H1 (cell line): Measurements from ENCODE around the gene SLC6A12. TPM values are rescaled to one million over a fixed set of nuclear protein-coding genes. Genes with fewer than 3 reads are reported as not detected.

ENCODE experiments used
- CTCF ChIA-PET: fragments of 300-600 bp; sonication (Branson Sonifier 250); formaldehyde crosslinking; loops from one replicate; lab custom pipeline; 2021; ENCODE audit not compliant: partially characterized antibody; lab: Charles Lee
- POLR2A ChIA-PET: fragments of 300-600 bp; sonication (Branson Sonifier 250); formaldehyde crosslinking; loops from one replicate; lab custom pipeline; 2021; ENCODE audit warnings: inconsistent platforms; ENCODE audit not compliant: partially characterized antibody; lab: Charles Lee
- DNase-seq, 2 experiments: peaks; one replicate each; pipeline versions ENCODE4 v3.0.0 to v3.0.0-alpha.2; 2010 to 2022; ENCODE audit warnings: low spot score in 2 of 2, low read depth in 1 of 2, mixed read lengths in 1 of 2
- FAIRE-seq: peaks from 2 replicates; lab custom pipeline; 2011; peaks lifted over from hg19 to GRCh38; lab: Jason Lieb, UNC
- H2AFZ ChIP-seq: 2 replicates; pipeline ENCODE4 v1.8.1; 2012; ENCODE audit warnings: low read length, inconsistent platforms
- H2AK5ac ChIP-seq: 2 replicates; pipeline ENCODE4 v1.6.1; 2013; ENCODE audit warnings: low read depth, low read length
- H2BK120ac ChIP-seq: replicated peaks from 2 replicates; pipeline ENCODE3; 2013; ENCODE audit warnings: low read depth, low read length, inconsistent platforms
- H2BK12ac ChIP-seq: 2 replicates; pipeline ENCODE4 v1.6.1; 2013; ENCODE audit warnings: low read depth, low read length
- H2BK15ac ChIP-seq: 2 replicates; pipeline ENCODE4 v1.6.1; 2013; ENCODE audit warnings: low read length
- H2BK20ac ChIP-seq: 2 replicates; pipeline ENCODE4 v1.6.1; 2013; ENCODE audit warnings: low read length
- H2BK5ac ChIP-seq: 2 replicates; pipeline ENCODE4 v1.6.1; 2013; ENCODE audit warnings: low read depth, low read length
- H3K14ac ChIP-seq: 2 replicates; pipeline ENCODE4 v1.6.1; 2013; ENCODE audit warnings: inconsistent platforms; ENCODE audit not compliant: insufficient read length
- H3K18ac ChIP-seq: 2 replicates; pipeline ENCODE4 v1.6.1; 2013; ENCODE audit warnings: low read length; ENCODE audit errors: extremely low read depth
- H3K23ac ChIP-seq: 2 replicates; pipeline ENCODE4 v1.6.1; 2013; ENCODE audit warnings: inconsistent platforms; ENCODE audit not compliant: insufficient read length
- H3K23me2 ChIP-seq: 2 replicates; pipeline ENCODE4 v1.6.1; 2013; ENCODE audit warnings: low read depth, low read length
- H3K27ac ChIP-seq: 2 replicates; pipeline ENCODE4 v1.6.1; 2011; ENCODE audit warnings: low read depth, low read length, inconsistent platforms
- H3K27me3 ChIP-seq, 4 experiments: replicated peaks in 1 of 4; 1 replicate in 1 of 4; 2 replicates in 3 of 4; pipeline versions ENCODE4 v1.6.1 to v1.8.1; 2011 to 2013; ENCODE audit warnings: low read length in 3 of 4, mild to moderate bottlenecking in 3 of 4, inconsistent platforms in 2 of 4, mixed read lengths in 2 of 4, moderate library complexity in 1 of 4; ENCODE audit not compliant: control insufficient read depth in 3 of 4, insufficient read depth in 3 of 4; ENCODE audit errors: extremely low read depth in 1 of 4
- H3K36me3 ChIP-seq, 4 experiments: 2 replicates each; pipeline versions ENCODE4 v1.6.1 to v1.8.1; 2011 to 2013; ENCODE audit warnings: mild to moderate bottlenecking in 4 of 4, low read length in 3 of 4, moderate library complexity in 2 of 4, control low read depth in 1 of 4, inconsistent platforms in 1 of 4; ENCODE audit not compliant: insufficient read depth in 4 of 4, control insufficient read depth in 2 of 4
- H3K4ac ChIP-seq: replicated peaks from 2 replicates; pipeline ENCODE3; 2013; ENCODE audit warnings: low read length, low read depth, mixed read lengths, inconsistent platforms; ENCODE audit not compliant: insufficient read length
- H3K4me1 ChIP-seq, 4 experiments: replicated peaks in 1 of 4; 1 replicate in 1 of 4; 2 replicates in 3 of 4; pipeline versions ENCODE4 v1.6.1 to v1.8.1; 2011 to 2013; ENCODE audit warnings: low read length in 3 of 4, inconsistent platforms in 2 of 4, mixed read lengths in 1 of 4; ENCODE audit not compliant: insufficient read depth in 4 of 4, control insufficient read depth in 3 of 4
- H3K4me2 ChIP-seq, 2 experiments: 2 replicates each; pipeline versions ENCODE4 v1.6.1 to v1.8.1; 2011 to 2013; ENCODE audit warnings: low read depth in 2 of 2, low read length in 2 of 2, control low read depth in 1 of 2, inconsistent platforms in 1 of 2, mild to moderate bottlenecking in 1 of 2; ENCODE audit not compliant: insufficient read depth in 1 of 2
- H3K4me3 ChIP-seq, 4 experiments: fragments of 200-600, 300-600 bp in 1 of 4; sonication (generic), shearing (Covaris generic), sonication (Bioruptor Twin) in 1 of 4; 2 replicates each; pipeline versions ENCODE4 v1.5.1 to v1.8.1; 2011 to 2016; ENCODE audit warnings: low read length in 4 of 4, low read depth in 3 of 4, control low read depth in 2 of 4, inconsistent platforms in 2 of 4, mild to moderate bottlenecking in 2 of 4, mixed read lengths in 1 of 4, moderate library complexity in 1 of 4; ENCODE audit not compliant: insufficient read depth in 2 of 4; ENCODE audit errors: extremely low read depth in 1 of 4
- H3K56ac ChIP-seq: replicated peaks from 2 replicates; pipeline ENCODE3; 2013; ENCODE audit warnings: low read depth, mild to moderate bottlenecking, mixed read lengths, low read length, inconsistent platforms; ENCODE audit not compliant: insufficient read length
- H3K79me1 ChIP-seq: 2 replicates; pipeline ENCODE4 v1.6.1; 2013; ENCODE audit warnings: low read depth, low read length, control low read depth
- H3K79me2 ChIP-seq, 2 experiments: 2 replicates each; pipeline versions ENCODE4 v1.6.1 to v1.8.1; 2012 to 2013; ENCODE audit warnings: low read length in 2 of 2, mild to moderate bottlenecking in 2 of 2, inconsistent platforms in 1 of 2; ENCODE audit not compliant: insufficient read depth in 2 of 2, control insufficient read depth in 1 of 2
- H3K9ac ChIP-seq, 4 experiments: replicated peaks in 1 of 4; 1 replicate in 1 of 4; 2 replicates in 3 of 4; pipeline versions ENCODE4 v1.6.1 to v1.8.1; 2011 to 2013; ENCODE audit warnings: low read depth in 3 of 4, low read length in 3 of 4, control low read depth in 2 of 4, mild to moderate bottlenecking in 2 of 4, moderate library complexity in 2 of 4, inconsistent platforms in 1 of 4; ENCODE audit errors: extremely low read depth in 1 of 4
- H3K9me3 ChIP-seq, 2 experiments: 2 replicates each; pipeline versions ENCODE4 v1.6.1 to v1.8.1; 2012 to 2013; ENCODE audit warnings: mild to moderate bottlenecking in 2 of 2, moderate library complexity in 2 of 2, control low read depth in 1 of 2, inconsistent platforms in 1 of 2, low read depth in 1 of 2, low read length in 1 of 2, mixed read lengths in 1 of 2; ENCODE audit not compliant: insufficient read depth in 2 of 2
- H4K20me1 ChIP-seq, 2 experiments: replicated peaks in 1 of 2; 2 replicates each; pipeline versions ENCODE3 to v1.8.1; 2011 to 2013; ENCODE audit warnings: inconsistent platforms in 2 of 2, low read length in 2 of 2, mild to moderate bottlenecking in 1 of 2; ENCODE audit not compliant: insufficient read depth in 2 of 2, control insufficient read depth in 1 of 2
- H4K5ac ChIP-seq: 2 replicates; pipeline ENCODE4 v1.6.1; 2013; ENCODE audit warnings: low read length, low read depth, mixed read lengths, inconsistent platforms; ENCODE audit not compliant: insufficient read length
- H4K8ac ChIP-seq: 2 replicates; pipeline ENCODE4 v1.8.0; 2013; ENCODE audit warnings: mild to moderate bottlenecking, moderate library complexity, low read length, inconsistent platforms; ENCODE audit not compliant: insufficient read depth; ENCODE audit errors: extremely low read depth
- H4K91ac ChIP-seq: replicated peaks from 2 replicates; pipeline ENCODE3; 2013; ENCODE audit warnings: low read length, mixed read lengths, inconsistent platforms; ENCODE audit not compliant: insufficient read length
- CBX5 ChIP-seq: fragments of 300-800, 300-1000 bp; sonication (generic); IDR thresholded peaks from 2 replicates; pipeline ENCODE4 v1.7.1; 2016; ENCODE audit warnings: antibody characterized with exemption, low read length, low read depth
- CHD1 ChIP-seq: IDR thresholded peaks from 2 replicates; pipeline ENCODE4 v1.6.1; 2012; ENCODE audit warnings: low read depth, low read length, improper control_type of control experiment
- GABPA ChIP-seq: IDR thresholded peaks from 2 replicates; pipeline ENCODE4 v1.6.1; 2011; ENCODE audit warnings: mild to moderate bottlenecking, low read length, moderate library complexity, borderline replicate concordance; ENCODE audit not compliant: insufficient read depth
- KDM4A ChIP-seq: IDR thresholded peaks from one replicate; pipeline ENCODE4 v1.7.1; 2012; ENCODE audit warnings: low read depth, mild to moderate bottlenecking, moderate library complexity, low read length, inconsistent platforms; ENCODE audit not compliant: severe bottlenecking
- MAFK ChIP-seq: IDR thresholded peaks from 2 replicates; pipeline ENCODE4 v1.6.1; 2012; ENCODE audit warnings: low read depth, mild to moderate bottlenecking, improper control_type of control experiment, low read length
- RFX5 ChIP-seq: IDR thresholded peaks from 2 replicates; pipeline ENCODE4 v1.6.1; 2011; ENCODE audit warnings: low read depth, low read length, improper control_type of control experiment, borderline replicate concordance
- SIRT6 ChIP-seq: IDR thresholded peaks from one replicate; pipeline ENCODE4 v1.7.1; 2012; ENCODE audit warnings: low read length, inconsistent platforms
- SRF ChIP-seq: IDR thresholded peaks from 2 replicates; pipeline ENCODE4 v1.6.1; 2011; ENCODE audit warnings: mild to moderate bottlenecking, low read depth, low read length, moderate library complexity
- WGBS, 2 experiments: shearing (Covaris generic) in 1 of 2; methylation state at CpG; one replicate each; pipeline versions ENCODE4 v1.1.6 to v1.1.7; 2013 to 2015; ENCODE audit warnings: low lambda C conversion rate in 2 of 2, mixed read lengths in 2 of 2, inconsistent platforms in 1 of 2, low coverage in 1 of 2, missing lambda C conversion rate in 1 of 2; ENCODE audit not compliant: insufficient replicate concordance in 2 of 2, insufficient coverage in 1 of 2, insufficient read length in 1 of 2; ENCODE audit errors: extremely low coverage in 1 of 2, missing lambda C conversion rate in 1 of 2; 5-methylcytosine and 5-hydroxymethylcytosine counted together
- polyA plus RNA-seq, 7 experiments: library from polyadenylated mRNA; depleted of rRNA in 3 of 7; stranded (reverse) in 5 of 7; unstranded in 2 of 7; fragments of >200 nt in 5 of 7; fragments of 200-250 nt in 2 of 7; gene quantifications; 1 replicate in 5 of 7; 2 replicates in 1 of 7; 4 replicates in 1 of 7; pipeline versions ENCODE4 v1.2.1 to v1.2.3, GENCODE V29; 2011 to 2013; ENCODE audit warnings: missing spikeins in 2 of 7, mixed read lengths in 2 of 7
- total RNA-seq: library from RNA; stranded (reverse); fragmentation: NEBNext Ultra II Directional; extraction: Animal tissue kit (Norgen Biotek cat#: 25700); gene quantifications from 2 replicates; pipeline ENCODE4 v1.2.1, GENCODE V29; 2021
- TF ChIP-seq, protein P1 (sequence below): IDR thresholded peaks from 2 replicates; pipeline ENCODE4 v1.6.1; 2012; ENCODE audit warnings: inconsistent platforms

Gene SLC6A12
- total and polyA plus RNA-seq, 2 of the 8 experiments (the other 6 are each of a cell fraction or from before 2014, with no cell fraction given) = 0.70 to 1.1 TPM

- H3K9me3 ChIP-seq = no peaks in the 10 kb centered on the region
- no peak overlapping the region for H2BK5ac ChIP-seq
- no peaks in the 10 kb centered on the region for H3K79me2 ChIP-seq
- DNase-seq = no peak
- no peak overlapping the region for H2AFZ ChIP-seq
- CTCF ChIA-PET = interaction anchor here (0.6 to 6.6 kb wide), 7 partner anchors 10 to 65 kb away, joined by 3 to 39 read pairs (median 4); no protein-coding TSS in a partner anchor
- H4K5ac ChIP-seq = no peak overlapping the region
- no peak for FAIRE-seq
- H2BK120ac ChIP-seq = no peak overlapping the region
- H2BK20ac ChIP-seq = 0 out of 2 replicates have a peak overlapping the region, but pooled peaks have one; percentile 40
- no peaks in the 10 kb centered on the region for H4K20me1 ChIP-seq
- POLR2A ChIA-PET = interaction anchor here (0.8 kb wide), 1 partner anchor 15 kb away, joined by 3 read pairs; no protein-coding TSS in a partner anchor
- H3K23me2 ChIP-seq = no peaks in the 10 kb centered on the region
- no peak overlapping the region for H3K4me3 ChIP-seq
- no peak overlapping the region for H2BK12ac ChIP-seq
- H3K9ac ChIP-seq = no peak overlapping the region
- no peak overlapping the region for H4K8ac ChIP-seq
- H3K27me3 ChIP-seq = no peaks in the 10 kb centered on the region
- H3K4ac ChIP-seq = no peak overlapping the region
- H3K18ac ChIP-seq = no peak overlapping the region
- H4K91ac ChIP-seq = no peak overlapping the region
- no peak overlapping the region; the same call in 1 of the 2 replicates for H2BK15ac ChIP-seq
- H3K79me1 ChIP-seq = no peaks in the 10 kb centered on the region
- peaks cover 0 to 11% (median 2%) of the 10 kb centered on the region in 4 experiments; a peak in 5 of 7 replicates for H3K4me1 ChIP-seq
- H3K36me3 ChIP-seq = no peaks in the 10 kb centered on the region
- H3K23ac ChIP-seq = no peak overlapping the region
- H3K56ac ChIP-seq = no peak overlapping the region
- WGBS, 2 experiments = 86% methylated on average over 9 of the region's 9 CpGs; no CpG with 5 or more reads in 1 of the 2 experiments
- H3K27ac ChIP-seq = no peak overlapping the region
- H3K4me2 ChIP-seq = no peak overlapping the region
- no peak overlapping the region for H2AK5ac ChIP-seq
- no peak overlapping the region for H3K14ac ChIP-seq
- TF ChIP-seq GABPA (no peak), RFX5 (no peak), KDM4A (no peak), SRF (no peak), CHD1 (no peak), SIRT6 (no peak), MAFK (no peak), CBX5 (no peak)
- TF ChIP-seq, protein P1, sequence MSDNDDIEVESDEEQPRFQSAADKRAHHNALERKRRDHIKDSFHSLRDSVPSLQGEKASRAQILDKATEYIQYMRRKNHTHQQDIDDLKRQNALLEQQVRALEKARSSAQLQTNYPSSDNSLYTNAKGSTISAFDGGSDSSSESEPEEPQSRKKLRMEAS = no peak
These were observed 59.0 kb downstream of the SLC6A12 start for GRCh38 chr12:155006-155405.
